ENCODE results near the gene WHRN.

Gene WHRN

GRCh38 chr9:114489928-114490327, 15.3 kb downstream of the WHRN start:
- no peak for DNase-seq

- no peak for DNase-seq
These were observed 16.7 kb downstream of the WHRN start for GRCh38 chr9:114488398-114489129.

- DNase-seq = peak; percentile 80
These were observed 17.5 kb downstream of the WHRN start for GRCh38 chr9:114487607-114488300.

- no peak for DNase-seq
These were observed 18.9 kb downstream of the WHRN start for GRCh38 chr9:114486205-114486963.

GRCh38 chr9:114484854-114485443, 20.3 kb downstream of the WHRN start:
- DNase-seq = no peak

- no peak for DNase-seq
These were observed 20.9 kb downstream of the WHRN start for GRCh38 chr9:114484215-114484853.

GRCh38 chr9:114483499-114483898, 21.8 kb downstream of the WHRN start:
- no peak for DNase-seq

GRCh38 chr9:114482593-114482992, 22.7 kb downstream of the WHRN start:
- peak; percentile 16 for DNase-seq

GRCh38 chr9:114481789-114482188, 23.5 kb downstream of the WHRN start:
- no peak for DNase-seq

GRCh38 chr9:114480746-114481435, 24.4 kb downstream of the WHRN start:
- no peak for DNase-seq

GRCh38 chr9:114478871-114479270, 26.4 kb downstream of the WHRN start:
- no peak for DNase-seq

GRCh38 chr9:114478459-114478858, 26.8 kb downstream of the WHRN start:
- no peak for DNase-seq

- no peak for DNase-seq
These were observed 27.6 kb downstream of the WHRN start for GRCh38 chr9:114477642-114478041.

- DNase-seq = no peak
These were observed 28.3 kb downstream of the WHRN start for GRCh38 chr9:114476891-114477469.

GRCh38 chr9:114475412-114476135, 29.7 kb downstream of the WHRN start:
- no peak for DNase-seq

GRCh38 chr9:114474425-114474824, 30.8 kb downstream of the WHRN start:
- DNase-seq = no peak

GRCh38 chr9:114473447-114473801, 31.8 kb downstream of the WHRN start:
- DNase-seq = peak; percentile 18

GRCh38 chr9:114472765-114473446, 32.4 kb downstream of the WHRN start:
- no peak for DNase-seq

- DNase-seq = no peak
These were observed 34.1 kb downstream of the WHRN start for GRCh38 chr9:114471157-114471556.

- DNase-seq = no peak
These were observed 34.7 kb downstream of the WHRN start for GRCh38 chr9:114470581-114470980.

- DNase-seq = no peak
These were observed 35.2 kb downstream of the WHRN start for GRCh38 chr9:114470121-114470520.

Measured in OCI-M1 (cell line).